Keratinocyte (primary cell): ENCODE results near the gene RPS21.

ENCODE experiments used
- EZH2 ChIP-seq: IDR thresholded peaks from one replicate; pipeline ENCODE4 v1.6.1; 2012; ENCODE audit warnings: inconsistent platforms, mild to moderate bottlenecking, low read length, moderate library complexity
- TF ChIP-seq, protein P1 (sequence below), 3 experiments: IDR thresholded peaks in 1 of 3; conservative IDR thresholded peaks in 1 of 3; optimal IDR thresholded peaks in 1 of 3; 2 replicates in 2 of 3; 3 replicates in 1 of 3; pipeline versions ENCODE3 to v1.5.1; 2011; ENCODE audit warnings: low read length in 3 of 3, mild to moderate bottlenecking in 3 of 3, moderate library complexity in 2 of 3, control low read depth in 1 of 3, inconsistent platforms in 1 of 3; ENCODE audit not compliant: insufficient read depth in 2 of 3; ENCODE audit errors: extremely low read depth in 1 of 3

GRCh38 chr20:62423326-62423706 is 36.4 kb downstream of the RPS21 start:
- TF ChIP-seq, protein P1, sequence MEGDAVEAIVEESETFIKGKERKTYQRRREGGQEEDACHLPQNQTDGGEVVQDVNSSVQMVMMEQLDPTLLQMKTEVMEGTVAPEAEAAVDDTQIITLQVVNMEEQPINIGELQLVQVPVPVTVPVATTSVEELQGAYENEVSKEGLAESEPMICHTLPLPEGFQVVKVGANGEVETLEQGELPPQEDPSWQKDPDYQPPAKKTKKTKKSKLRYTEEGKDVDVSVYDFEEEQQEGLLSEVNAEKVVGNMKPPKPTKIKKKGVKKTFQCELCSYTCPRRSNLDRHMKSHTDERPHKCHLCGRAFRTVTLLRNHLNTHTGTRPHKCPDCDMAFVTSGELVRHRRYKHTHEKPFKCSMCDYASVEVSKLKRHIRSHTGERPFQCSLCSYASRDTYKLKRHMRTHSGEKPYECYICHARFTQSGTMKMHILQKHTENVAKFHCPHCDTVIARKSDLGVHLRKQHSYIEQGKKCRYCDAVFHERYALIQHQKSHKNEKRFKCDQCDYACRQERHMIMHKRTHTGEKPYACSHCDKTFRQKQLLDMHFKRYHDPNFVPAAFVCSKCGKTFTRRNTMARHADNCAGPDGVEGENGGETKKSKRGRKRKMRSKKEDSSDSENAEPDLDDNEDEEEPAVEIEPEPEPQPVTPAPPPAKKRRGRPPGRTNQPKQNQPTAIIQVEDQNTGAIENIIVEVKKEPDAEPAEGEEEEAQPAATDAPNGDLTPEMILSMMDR (optimal IDR thresholded peaks at IDR 0.05 in 1 of 3, IDR thresholded peaks at IDR 0.05 in 1 of 3, conservative IDR thresholded peaks at IDR 0.05 in 1 of 3; ENCODE audit: extremely low read depth in 1 of 3, insufficient read depth in 2 of 3, low read length in 3 of 3): no peak
- no peak for TF ChIP-seq EZH2
